ENCODE data around the gene ZNF99.
"Not testable (repeated sequence)": the region's sequence is repeated elsewhere in the genome, so short reads cannot be mapped to it uniquely, and the experiment has no call there.

The ZNF99 gene

GRCh38 chr19:22797040-22797439, 13.1 kb upstream of the ZNF99 start:
- no peak for FAIRE-seq
- no peak for TF ChIP-seq CTCF (IDR thresholded peaks at IDR 0.05; ENCODE audit: insufficient read depth, missing control alignments)

GRCh38 chr19:22792863-22793262, 8.9 kb upstream of the ZNF99 start:
- not testable (repeated sequence) for FAIRE-seq; DNase-seq (ENCODE audit: insufficient read length, low spot score)

More at GRCh38 chr19:22797040-22797439, 13.1 kb upstream of the ZNF99 start:
- no peak for DNase-seq (ENCODE audit: insufficient read length, low spot score)

- TF ChIP-seq CTCF (IDR thresholded peaks at IDR 0.05; ENCODE audit: insufficient read depth, missing control alignments), result no peak
Observed at GRCh38 chr19:22735911-22736645, 47.9 kb downstream of the ZNF99 start.

GRCh38 chr19:22733691-22734090, 50.3 kb downstream of the ZNF99 start:
- TF ChIP-seq CTCF (IDR thresholded peaks at IDR 0.05; ENCODE audit: insufficient read depth, missing control alignments), result no peak
- no peak for FAIRE-seq

More at GRCh38 chr19:22735911-22736645, 47.9 kb downstream of the ZNF99 start:
- FAIRE-seq (no peak), DNase-seq (ENCODE audit: insufficient read length, low spot score) (no peak)

GRCh38 chr19:22728214-22728613, 55.7 kb downstream of the ZNF99 start:
- not testable (repeated sequence) for FAIRE-seq

More at GRCh38 chr19:22733691-22734090, 50.3 kb downstream of the ZNF99 start:
- DNase-seq (ENCODE audit: insufficient read length, low spot score), result no peak

GRCh38 chr19:22721533-22721932, 62.4 kb downstream of the ZNF99 start:
- not testable (repeated sequence) for DNase-seq (ENCODE audit: insufficient read length, low spot score); FAIRE-seq

More at GRCh38 chr19:22728214-22728613, 55.7 kb downstream of the ZNF99 start:
- DNase-seq (ENCODE audit: insufficient read length, low spot score), result not testable (repeated sequence)

GRCh38 chr19:22708983-22709382, 75.0 kb downstream of the ZNF99 start:
- FAIRE-seq, result no peak
- DNase-seq (ENCODE audit: insufficient read length, low spot score), result no peak
- no peak for TF ChIP-seq CTCF (IDR thresholded peaks at IDR 0.05; ENCODE audit: insufficient read depth, missing control alignments)

- FAIRE-seq; DNase-seq (ENCODE audit: insufficient read length, low spot score): not testable (repeated sequence)
Observed at GRCh38 chr19:22703096-22703495, 80.9 kb downstream of the ZNF99 start.

- not testable (repeated sequence) for FAIRE-seq; DNase-seq (ENCODE audit: insufficient read length, low spot score)
Observed at GRCh38 chr19:22702661-22703060, 81.3 kb downstream of the ZNF99 start.
